A549 (cell line): ENCODE results near the gene L3MBTL4. TPM values are rescaled to one million over a fixed set of nuclear protein-coding genes. Genes with fewer than 3 reads are reported as not detected.

Experiments used
- ATAC-seq, 2 experiments: fragments of 200-7000 bp in 1 of 2; fragments of >200 bp in 1 of 2; cut with Nextera tagmentation in 1 of 2; cut with Tn5 transposase in 1 of 2; 3 replicates each; pipeline versions ENCODE4 v1.8.0 to v1.9.1; 2018 to 2020; ENCODE audit warnings: mild to moderate bottlenecking in 1 of 2, moderate library complexity in 1 of 2
- CTCF ChIA-PET: fragments of 300-600 bp; sonication (Branson Sonifier 250); formaldehyde crosslinking; extraction: SDS; loops from one replicate; lab custom pipeline; 2021; ENCODE audit warnings: antibody characterized with exemption, inconsistent platforms; lab: Yijun Ruan, JAX
- POLR2A ChIA-PET: fragments of 350-600 bp; formaldehyde crosslinking; extraction: SDS; loops from one replicate; lab custom pipeline; 2021; ENCODE audit warnings: antibody characterized with exemption, inconsistent platforms; lab: Yijun Ruan, JAX
- DNase-seq, 2 experiments: peaks; one replicate each; pipeline versions ENCODE4 v3.0.0 to v3.0.0-alpha.2; 2011 to 2016; ENCODE audit warnings: low read depth in 1 of 2, low spot score in 1 of 2
- FAIRE-seq: peaks from 2 replicates; lab custom pipeline; 2011; peaks lifted over from hg19 to GRCh38; lab: Jason Lieb, UNC
- H3K27ac ChIP-seq, 2 experiments: fragments of >200 bp; sonication (Bioruptor Twin); formaldehyde crosslinking; 3 replicates each; pipeline ENCODE4 v1.5.1; 2016 to 2017
- H3K4me1 ChIP-seq: fragments of >200 bp; sonication (Bioruptor Twin); formaldehyde crosslinking; 3 replicates; pipeline ENCODE4 v1.6.1; 2016
- H3K4me2 ChIP-seq: fragments of >200 bp; sonication (Bioruptor Twin); formaldehyde crosslinking; 3 replicates; pipeline ENCODE4 v1.6.1; 2016
- H3K4me3 ChIP-seq: fragments of >200 bp; sonication (Bioruptor Twin); formaldehyde crosslinking; 3 replicates; pipeline ENCODE4 v1.5.1; 2016
- H3K9me3 ChIP-seq: fragments of >200 bp; sonication (Bioruptor Twin); formaldehyde crosslinking; 3 replicates; pipeline ENCODE4 v1.6.1; 2016
- CBX8 ChIP-seq: fragments of 200-600 bp; sonication (generic); IDR thresholded peaks from 2 replicates; pipeline ENCODE4 v1.6.1; 2016
- CHD2 ChIP-seq: fragments of 150-350 bp; IDR thresholded peaks from 2 replicates; pipeline ENCODE4 v1.6.1; 2014; ENCODE audit warnings: low read length; ENCODE audit not compliant: partially characterized antibody
- EHMT2 ChIP-seq: fragments of 200-600 bp; sonication (generic); IDR thresholded peaks from 2 replicates; pipeline ENCODE4 v1.6.1; 2016; ENCODE audit warnings: antibody characterized with exemption, low read depth, mild to moderate bottlenecking, moderate library complexity
- ESRRA ChIP-seq: fragments of 150-350 bp; IDR thresholded peaks from 2 replicates; pipeline ENCODE4 v1.6.1; 2014; ENCODE audit warnings: mild to moderate bottlenecking, low read length, borderline replicate concordance
- FOSB ChIP-seq: fragments of 250-450 bp; sonication (Bioruptor Pico); IDR thresholded peaks from 2 replicates; pipeline ENCODE4 v1.5.0; 2020; ENCODE audit warnings: mild to moderate bottlenecking, moderate library complexity
- HOXA7 ChIP-seq: fragments of 250-450 bp; sonication (Bioruptor Pico); IDR thresholded peaks from 2 replicates; pipeline ENCODE4 v1.5.0; 2020; ENCODE audit warnings: mild to moderate bottlenecking, moderate library complexity
- HOXB13 ChIP-seq: fragments of 250-450 bp; sonication (Bioruptor Pico); IDR thresholded peaks from 2 replicates; pipeline ENCODE4 v1.5.0; 2020; ENCODE audit warnings: low read depth, mild to moderate bottlenecking, moderate library complexity
- JUN ChIP-seq, 2 experiments: fragments of >200 bp; sonication (Bioruptor Twin); formaldehyde crosslinking; IDR thresholded peaks; 2 replicates in 1 of 2; 3 replicates in 1 of 2; pipeline ENCODE4 v1.6.1; 2016 to 2017
- NPAS2 ChIP-seq: fragments of 250-450 bp; sonication (Bioruptor Pico); IDR thresholded peaks from 2 replicates; pipeline ENCODE4 v1.8.0; 2022; ENCODE audit warnings: mild to moderate bottlenecking, moderate library complexity, borderline replicate concordance
- PHF8 ChIP-seq: fragments of 200-600 bp; sonication (generic); IDR thresholded peaks from 2 replicates; pipeline ENCODE4 v1.6.1; 2016; ENCODE audit warnings: low read depth, mild to moderate bottlenecking, antibody characterized with exemption, moderate library complexity, borderline replicate concordance
- POLR2A ChIP-seq: IDR thresholded peaks from 2 replicates; pipeline ENCODE4 v1.6.1; 2012; ENCODE audit warnings: mild to moderate bottlenecking, low read length
- RARB ChIP-seq: fragments of 250-450 bp; sonication (Bioruptor Pico); IDR thresholded peaks from 2 replicates; pipeline ENCODE4 v1.8.0; 2021; ENCODE audit warnings: mild to moderate bottlenecking, moderate library complexity
- RCOR1 ChIP-seq: fragments of 150-350 bp; IDR thresholded peaks from 2 replicates; pipeline ENCODE4 v1.6.1; 2014; ENCODE audit warnings: antibody characterized with exemption, low read length, low read depth
- ZC3H11A ChIP-seq: fragments of 450-650 bp; IDR thresholded peaks from 2 replicates; pipeline ENCODE4 v1.6.1; 2014; ENCODE audit warnings: antibody characterized with exemption, mild to moderate bottlenecking
- ZFP36 ChIP-seq: fragments of 450-650 bp; IDR thresholded peaks from 2 replicates; pipeline ENCODE4 v1.6.1; 2014; ENCODE audit warnings: borderline replicate concordance; ENCODE audit not compliant: partially characterized antibody
- ZSCAN20 ChIP-seq: fragments of 250-450 bp; sonication (Bioruptor Pico); IDR thresholded peaks from 2 replicates; pipeline ENCODE4 v1.8.0; 2022; ENCODE audit warnings: mild to moderate bottlenecking, moderate library complexity
- WGBS: methylation state at CpG from one replicate; pipeline ENCODE4 v1.1.6; 2017; ENCODE audit errors: missing lambda C conversion rate; 5-methylcytosine and 5-hydroxymethylcytosine counted together
- polyA plus RNA-seq, 4 experiments: library from polyadenylated mRNA; depleted of rRNA in 3 of 4; stranded (reverse); fragments of >200 nt; fragmentation: RNase III in 1 of 4; extraction: RNeasy Plus Mini Kit Qiagen cat#74134 plus additional on column Dnase treatment in 1 of 4; gene quantifications; 2 replicates in 3 of 4; 3 replicates in 1 of 4; pipeline ENCODE4 v1.2.3, GENCODE V29; 2011 to 2017
- TF ChIP-seq, protein P1 (sequence below): fragments of 250-450 bp; sonication (Bioruptor Pico); IDR thresholded peaks from 2 replicates; pipeline ENCODE4 v1.5.0; 2021; ENCODE audit warnings: mild to moderate bottlenecking, moderate library complexity, borderline replicate concordance
- TF ChIP-seq, protein P2 (sequence below): fragments of 200-600 bp; sonication (generic); IDR thresholded peaks from 2 replicates; pipeline ENCODE4 v1.6.1; 2016; ENCODE audit warnings: antibody characterized with exemption, mild to moderate bottlenecking, moderate library complexity
- TF ChIP-seq, protein P3 (sequence below): fragments of 450-650 bp; IDR thresholded peaks from 2 replicates; pipeline ENCODE4 v1.6.1; 2014; ENCODE audit warnings: antibody characterized with exemption

Gene L3MBTL4
- polyA plus RNA-seq, 2 of the 4 experiments (the other 2 are of a cell fraction) = 0.03 to 0.06 TPM

- TF ChIP-seq HOXA7 (CRISPR knock-in tag) (no peak), EHMT2 (no peak), CHD2 (no peak)
- TF ChIP-seq, protein P1, sequence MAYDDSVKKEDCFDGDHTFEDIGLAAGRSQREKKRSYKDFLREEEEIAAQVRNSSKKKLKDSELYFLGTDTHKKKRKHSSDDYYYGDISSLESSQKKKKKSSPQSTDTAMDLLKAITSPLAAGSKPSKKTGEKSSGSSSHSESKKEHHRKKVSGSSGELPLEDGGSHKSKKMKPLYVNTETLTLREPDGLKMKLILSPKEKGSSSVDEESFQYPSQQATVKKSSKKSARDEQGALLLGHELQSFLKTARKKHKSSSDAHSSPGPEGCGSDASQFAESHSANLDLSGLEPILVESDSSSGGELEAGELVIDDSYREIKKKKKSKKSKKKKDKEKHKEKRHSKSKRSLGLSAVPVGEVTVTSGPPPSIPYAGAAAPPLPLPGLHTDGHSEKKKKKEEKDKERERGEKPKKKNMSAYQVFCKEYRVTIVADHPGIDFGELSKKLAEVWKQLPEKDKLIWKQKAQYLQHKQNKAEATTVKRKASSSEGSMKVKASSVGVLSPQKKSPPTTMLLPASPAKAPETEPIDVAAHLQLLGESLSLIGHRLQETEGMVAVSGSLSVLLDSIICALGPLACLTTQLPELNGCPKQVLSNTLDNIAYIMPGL (CRISPR knock-in tag) = no peak
- TF ChIP-seq, protein P2, sequence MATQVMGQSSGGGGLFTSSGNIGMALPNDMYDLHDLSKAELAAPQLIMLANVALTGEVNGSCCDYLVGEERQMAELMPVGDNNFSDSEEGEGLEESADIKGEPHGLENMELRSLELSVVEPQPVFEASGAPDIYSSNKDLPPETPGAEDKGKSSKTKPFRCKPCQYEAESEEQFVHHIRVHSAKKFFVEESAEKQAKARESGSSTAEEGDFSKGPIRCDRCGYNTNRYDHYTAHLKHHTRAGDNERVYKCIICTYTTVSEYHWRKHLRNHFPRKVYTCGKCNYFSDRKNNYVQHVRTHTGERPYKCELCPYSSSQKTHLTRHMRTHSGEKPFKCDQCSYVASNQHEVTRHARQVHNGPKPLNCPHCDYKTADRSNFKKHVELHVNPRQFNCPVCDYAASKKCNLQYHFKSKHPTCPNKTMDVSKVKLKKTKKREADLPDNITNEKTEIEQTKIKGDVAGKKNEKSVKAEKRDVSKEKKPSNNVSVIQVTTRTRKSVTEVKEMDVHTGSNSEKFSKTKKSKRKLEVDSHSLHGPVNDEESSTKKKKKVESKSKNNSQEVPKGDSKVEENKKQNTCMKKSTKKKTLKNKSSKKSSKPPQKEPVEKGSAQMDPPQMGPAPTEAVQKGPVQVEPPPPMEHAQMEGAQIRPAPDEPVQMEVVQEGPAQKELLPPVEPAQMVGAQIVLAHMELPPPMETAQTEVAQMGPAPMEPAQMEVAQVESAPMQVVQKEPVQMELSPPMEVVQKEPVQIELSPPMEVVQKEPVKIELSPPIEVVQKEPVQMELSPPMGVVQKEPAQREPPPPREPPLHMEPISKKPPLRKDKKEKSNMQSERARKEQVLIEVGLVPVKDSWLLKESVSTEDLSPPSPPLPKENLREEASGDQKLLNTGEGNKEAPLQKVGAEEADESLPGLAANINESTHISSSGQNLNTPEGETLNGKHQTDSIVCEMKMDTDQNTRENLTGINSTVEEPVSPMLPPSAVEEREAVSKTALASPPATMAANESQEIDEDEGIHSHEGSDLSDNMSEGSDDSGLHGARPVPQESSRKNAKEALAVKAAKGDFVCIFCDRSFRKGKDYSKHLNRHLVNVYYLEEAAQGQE = no peak
Measured at GRCh38 chr18:6113650-6114049, 301.1 kb downstream of the L3MBTL4 start (continued).

DNA sequence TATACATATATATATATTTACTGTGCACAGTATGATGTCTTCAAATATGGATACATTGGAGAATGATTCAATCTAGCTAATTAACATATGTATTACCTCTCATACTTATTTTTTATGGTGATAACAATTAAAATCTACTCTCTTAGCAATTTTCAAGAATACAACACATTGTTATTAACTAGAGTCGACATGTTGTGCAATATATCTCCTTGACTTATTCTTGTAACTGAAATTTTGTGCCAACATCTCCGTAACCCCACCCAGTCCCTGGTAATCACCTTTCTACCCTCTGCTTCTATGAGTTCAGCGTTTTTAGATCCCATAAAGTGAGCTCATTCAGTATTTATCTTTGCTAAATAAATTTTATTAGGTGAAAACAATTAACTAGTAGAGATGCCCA, 303.0 kb downstream of the L3MBTL4 start:
- POLR2A ChIA-PET = no interaction called here
- H3K4me2 ChIP-seq = no peak overlapping the region
- DNase-seq = no peak
- no peak overlapping the region for H3K27ac ChIP-seq
- no peaks in the 10 kb centered on the region for H3K4me1 ChIP-seq
- no peak for ATAC-seq
- CTCF ChIA-PET = no interaction called here
- FAIRE-seq = no peak
- H3K9me3 ChIP-seq = no peaks in the 10 kb centered on the region
- TF ChIP-seq RARB (CRISPR knock-in tag) = no peak
- TF ChIP-seq FOSB (CRISPR knock-in tag) = no peak
- TF ChIP-seq PHF8 = no peak
- no peak overlapping the region for H3K4me3 ChIP-seq
- WGBS = 7% methylated on average over 3 of the region's 3 CpGs

GRCh38 chr18:6109743-6110142, 305.0 kb downstream of the L3MBTL4 start:
- Histone ChIP-seq H3K4me2 (no peak overlapping the region), H3K4me3 (no peak overlapping the region), H3K9me3 (no peaks in the 10 kb centered on the region), H3K4me1 (no peaks in the 10 kb centered on the region), H3K27ac (no peak overlapping the region)
- ATAC-seq = no peak
- 10% methylated on average over 6 of the region's 6 CpGs for WGBS
- POLR2A ChIA-PET = no interaction called here
- no peak for DNase-seq
- FAIRE-seq = no peak
- CTCF ChIA-PET = no interaction called here
- TF ChIP-seq ZFP36 = no peak
- no peak for TF ChIP-seq ZSCAN20
- TF ChIP-seq NPAS2 (CRISPR knock-in tag) = no peak
- TF ChIP-seq, protein P3, sequence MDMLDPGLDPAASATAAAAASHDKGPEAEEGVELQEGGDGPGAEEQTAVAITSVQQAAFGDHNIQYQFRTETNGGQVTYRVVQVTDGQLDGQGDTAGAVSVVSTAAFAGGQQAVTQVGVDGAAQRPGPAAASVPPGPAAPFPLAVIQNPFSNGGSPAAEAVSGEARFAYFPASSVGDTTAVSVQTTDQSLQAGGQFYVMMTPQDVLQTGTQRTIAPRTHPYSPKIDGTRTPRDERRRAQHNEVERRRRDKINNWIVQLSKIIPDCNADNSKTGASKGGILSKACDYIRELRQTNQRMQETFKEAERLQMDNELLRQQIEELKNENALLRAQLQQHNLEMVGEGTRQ = no peak
- no peak for TF ChIP-seq RCOR1
- TF ChIP-seq ESRRA = no peak
- TF ChIP-seq JUN (IDR thresholded peaks at IDR 0.05) = no peak
- no peak for TF ChIP-seq POLR2A
- no peak for TF ChIP-seq ZC3H11A
- no peak for TF ChIP-seq CBX8
- no peak for TF ChIP-seq HOXB13 (CRISPR knock-in tag)
- no peak for TF ChIP-seq CHD2
